ENCODE results near the gene SLC6A19.

DNA sequence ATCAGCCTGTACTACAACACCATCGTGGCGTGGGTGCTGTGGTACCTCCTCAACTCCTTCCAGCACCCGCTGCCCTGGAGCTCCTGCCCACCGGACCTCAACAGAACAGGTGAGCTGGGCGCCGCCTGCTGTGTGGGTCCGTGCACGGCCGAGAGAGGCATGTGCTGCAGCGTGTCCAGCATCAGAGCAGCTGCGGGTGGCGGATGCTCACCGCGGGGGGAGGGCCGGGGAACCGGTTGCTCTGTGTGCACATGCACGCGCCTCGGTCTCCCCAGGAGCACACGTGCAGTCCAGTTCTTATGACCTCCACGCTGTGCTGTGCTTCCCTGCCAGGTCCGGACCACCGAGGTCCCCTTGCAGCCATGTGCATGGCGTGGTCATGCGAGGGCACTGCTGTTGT, 31.4 kb downstream of the SLC6A19 start:
- TF ChIP-seq, protein P1, sequence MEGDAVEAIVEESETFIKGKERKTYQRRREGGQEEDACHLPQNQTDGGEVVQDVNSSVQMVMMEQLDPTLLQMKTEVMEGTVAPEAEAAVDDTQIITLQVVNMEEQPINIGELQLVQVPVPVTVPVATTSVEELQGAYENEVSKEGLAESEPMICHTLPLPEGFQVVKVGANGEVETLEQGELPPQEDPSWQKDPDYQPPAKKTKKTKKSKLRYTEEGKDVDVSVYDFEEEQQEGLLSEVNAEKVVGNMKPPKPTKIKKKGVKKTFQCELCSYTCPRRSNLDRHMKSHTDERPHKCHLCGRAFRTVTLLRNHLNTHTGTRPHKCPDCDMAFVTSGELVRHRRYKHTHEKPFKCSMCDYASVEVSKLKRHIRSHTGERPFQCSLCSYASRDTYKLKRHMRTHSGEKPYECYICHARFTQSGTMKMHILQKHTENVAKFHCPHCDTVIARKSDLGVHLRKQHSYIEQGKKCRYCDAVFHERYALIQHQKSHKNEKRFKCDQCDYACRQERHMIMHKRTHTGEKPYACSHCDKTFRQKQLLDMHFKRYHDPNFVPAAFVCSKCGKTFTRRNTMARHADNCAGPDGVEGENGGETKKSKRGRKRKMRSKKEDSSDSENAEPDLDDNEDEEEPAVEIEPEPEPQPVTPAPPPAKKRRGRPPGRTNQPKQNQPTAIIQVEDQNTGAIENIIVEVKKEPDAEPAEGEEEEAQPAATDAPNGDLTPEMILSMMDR (IDR thresholded peaks at IDR 0.05) = no peak
- no peak for TF ChIP-seq EP300 (IDR thresholded peaks at IDR 0.05)

Measured in tibial nerve (tissue), 4 donors.